Measurements from ENCODE around the gene MMP14. TPM values are rescaled to one million over a fixed set of nuclear protein-coding genes. Genes with fewer than 3 reads are reported as not detected.

Gene MMP14
- total and polyA plus RNA-seq, 2 of the 8 experiments (the other 6 are each of a cell fraction or from before 2014, with no cell fraction given), result 58.2 to 86.8 TPM

DNA sequence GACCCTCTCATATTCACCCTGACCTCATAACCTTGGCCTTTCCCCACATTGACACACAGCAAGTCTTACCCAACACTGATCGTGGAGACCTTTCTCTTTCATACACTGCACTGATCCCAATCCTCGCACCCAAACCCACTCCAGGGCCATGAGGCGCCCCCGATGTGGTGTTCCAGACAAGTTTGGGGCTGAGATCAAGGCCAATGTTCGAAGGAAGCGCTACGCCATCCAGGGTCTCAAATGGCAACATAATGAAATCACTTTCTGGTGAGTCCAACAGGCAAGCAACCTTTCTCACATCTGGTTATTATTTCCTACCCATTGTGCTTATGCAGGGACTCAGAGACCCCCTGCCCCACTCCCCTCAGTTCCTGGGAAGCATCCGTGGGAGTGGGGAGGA is 5.4 kb downstream of the MMP14 start:
- no peak overlapping the region for H3K9ac ChIP-seq (replicated peaks in 1 of 4; ENCODE audit: extremely low read depth in 1 of 4, low read depth in 3 of 4, low read length in 3 of 4)
- peaks cover 10% of the 10 kb centered on the region; the same call in 1 of the 2 replicates for H3K23me2 ChIP-seq (ENCODE audit: low read depth, low read length)
- no peak overlapping the region for H3K23ac ChIP-seq (ENCODE audit: insufficient read length)
- H4K8ac ChIP-seq (ENCODE audit: extremely low read depth, insufficient read depth, low read length), result no peak overlapping the region
- no peaks in the 10 kb centered on the region for H4K20me1 ChIP-seq (replicated peaks in 1 of 2; ENCODE audit: control insufficient read depth in 1 of 2, insufficient read depth in 2 of 2, low read length in 2 of 2)
- H3K9me3 ChIP-seq (ENCODE audit: insufficient read depth in 2 of 2, low read depth in 1 of 2, low read length in 1 of 2), result no peaks in the 10 kb centered on the region
- ChIA-PET POLR2A (ENCODE audit: partially characterized antibody) (interaction anchor here (16.3 kb wide), 1 partner anchor 8 kb away, joined by 203 read pairs; no protein-coding TSS in a partner anchor), CTCF (ENCODE audit: partially characterized antibody) (interaction anchor here (53.1 to 56.0 kb wide), 2 partner anchors 17 to 22 kb away, joined by 1562 read pairs; partner anchors contain the start of genes LRP10, MMP14, MRPL52 and REM2)
- H3K18ac ChIP-seq (ENCODE audit: extremely low read depth, low read length), result no peak overlapping the region
- H3K4me2 ChIP-seq (ENCODE audit: insufficient read depth in 1 of 2, low read depth in 2 of 2, low read length in 2 of 2), result no peak overlapping the region
- 92% methylated on average over 8 of the region's 8 CpGs; no CpG with 5 or more reads in 1 of the 2 experiments for WGBS, 2 experiments (ENCODE audit: extremely low coverage in 1 of 2, insufficient coverage in 1 of 2, insufficient read length in 1 of 2, insufficient replicate concordance in 2 of 2, low coverage in 1 of 2, low lambda C conversion rate in 2 of 2, missing lambda C conversion rate in 1 of 2)
- H2BK20ac ChIP-seq (ENCODE audit: low read length), result no peak overlapping the region
- H2BK12ac ChIP-seq (ENCODE audit: low read depth, low read length), result no peak overlapping the region
- no peak for FAIRE-seq
- H4K91ac ChIP-seq (replicated peaks; ENCODE audit: insufficient read length, low read length), result no peak overlapping the region
- no peak overlapping the region for H2AFZ ChIP-seq (ENCODE audit: low read length)
- H3K4ac ChIP-seq (replicated peaks; ENCODE audit: insufficient read length, low read depth, low read length), result no peak overlapping the region
- TF ChIP-seq CHD2 (IDR thresholded peaks at IDR 0.05; ENCODE audit: low read length) (no peak), EGR1 (IDR thresholded peaks at IDR 0.05; ENCODE audit: borderline replicate concordance, low read depth, low read length) (no peak), GABPA (IDR thresholded peaks at IDR 0.05; ENCODE audit: borderline replicate concordance, insufficient read depth, low read length) (no peak)
- no peak overlapping the region for H3K27ac ChIP-seq (ENCODE audit: low read depth, low read length)
- H4K5ac ChIP-seq (ENCODE audit: insufficient read length, low read depth, low read length), result no peak overlapping the region
- peak overlapping the region; percentile 52; the same call in 1 of the 2 replicates for H2BK5ac ChIP-seq (ENCODE audit: low read depth, low read length)
- peaks cover 0 to 25% of the 10 kb centered on the region in 2 experiments; a peak in 1 of 4 replicates for H3K79me2 ChIP-seq (ENCODE audit: control insufficient read depth in 1 of 2, insufficient read depth in 2 of 2, low read length in 2 of 2)
- H3K27me3 ChIP-seq (replicated peaks in 1 of 4; ENCODE audit: control insufficient read depth in 3 of 4, extremely low read depth in 1 of 4, insufficient read depth in 3 of 4, low read length in 3 of 4), result no peaks in the 10 kb centered on the region
- peaks cover 8% of the 10 kb centered on the region for H3K79me1 ChIP-seq (ENCODE audit: low read depth, low read length)
- no peak overlapping the region for H3K56ac ChIP-seq (replicated peaks; ENCODE audit: insufficient read length, low read depth, low read length)
- peaks cover 8 to 15% (median 11%) of the 10 kb centered on the region in 4 experiments for H3K4me1 ChIP-seq (replicated peaks in 1 of 4; ENCODE audit: control insufficient read depth in 3 of 4, insufficient read depth in 4 of 4, low read length in 3 of 4)
- H2BK120ac ChIP-seq (replicated peaks; ENCODE audit: low read depth, low read length), result no peak overlapping the region
- no peak overlapping the region for H2AK5ac ChIP-seq (ENCODE audit: low read depth, low read length)
- peaks cover 7 to 44% (median 32%) of the 10 kb centered on the region in 4 experiments; a peak in 7 of 8 replicates for H3K36me3 ChIP-seq (ENCODE audit: control insufficient read depth in 2 of 4, insufficient read depth in 4 of 4, low read length in 3 of 4)
- no peak overlapping the region for H3K14ac ChIP-seq (ENCODE audit: insufficient read length)
- H3K4me3 ChIP-seq (ENCODE audit: extremely low read depth in 1 of 4, insufficient read depth in 2 of 4, low read depth in 3 of 4, low read length in 4 of 4), result no peak overlapping the region
- no peak for DNase-seq (ENCODE audit: low read depth in 1 of 2, low spot score in 2 of 2)
- H2BK15ac ChIP-seq (ENCODE audit: low read length), result no peak overlapping the region

Measured in H1 (cell line).